ENCODE results near the gene MALT1.

DNA sequence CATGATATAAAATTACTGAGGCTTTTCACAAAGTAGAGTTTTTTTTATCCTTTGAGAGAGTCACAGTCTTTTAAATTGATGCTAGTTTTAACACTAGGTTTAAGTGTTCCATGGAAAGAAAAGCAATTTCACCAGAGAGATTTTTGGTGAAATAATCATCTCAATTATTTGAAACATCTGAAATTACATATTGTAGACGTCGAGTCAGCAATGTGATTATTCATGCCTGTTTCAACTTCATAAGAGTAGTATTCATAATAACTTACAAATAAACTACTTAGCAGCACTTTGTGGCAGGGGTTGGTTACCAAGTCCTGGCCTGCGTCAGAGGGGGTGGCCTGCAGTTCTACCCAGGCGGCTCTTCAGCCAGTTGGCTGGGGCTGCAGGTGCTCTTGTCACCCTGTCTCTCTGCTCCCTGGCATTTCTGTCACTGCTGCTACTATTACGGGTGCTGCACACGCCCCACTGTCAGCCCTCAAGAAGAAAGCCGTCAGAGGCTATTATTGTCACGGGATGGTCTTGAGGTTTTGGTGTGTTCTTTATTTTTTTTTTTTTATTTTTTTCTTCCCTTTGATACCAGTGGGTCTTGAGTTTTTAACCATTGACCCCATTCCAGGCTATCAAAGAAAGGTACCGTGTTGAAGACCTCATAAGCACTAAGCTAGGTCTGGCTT, 50.4 kb downstream of the MALT1 start:
- TF ChIP-seq, protein P1, sequence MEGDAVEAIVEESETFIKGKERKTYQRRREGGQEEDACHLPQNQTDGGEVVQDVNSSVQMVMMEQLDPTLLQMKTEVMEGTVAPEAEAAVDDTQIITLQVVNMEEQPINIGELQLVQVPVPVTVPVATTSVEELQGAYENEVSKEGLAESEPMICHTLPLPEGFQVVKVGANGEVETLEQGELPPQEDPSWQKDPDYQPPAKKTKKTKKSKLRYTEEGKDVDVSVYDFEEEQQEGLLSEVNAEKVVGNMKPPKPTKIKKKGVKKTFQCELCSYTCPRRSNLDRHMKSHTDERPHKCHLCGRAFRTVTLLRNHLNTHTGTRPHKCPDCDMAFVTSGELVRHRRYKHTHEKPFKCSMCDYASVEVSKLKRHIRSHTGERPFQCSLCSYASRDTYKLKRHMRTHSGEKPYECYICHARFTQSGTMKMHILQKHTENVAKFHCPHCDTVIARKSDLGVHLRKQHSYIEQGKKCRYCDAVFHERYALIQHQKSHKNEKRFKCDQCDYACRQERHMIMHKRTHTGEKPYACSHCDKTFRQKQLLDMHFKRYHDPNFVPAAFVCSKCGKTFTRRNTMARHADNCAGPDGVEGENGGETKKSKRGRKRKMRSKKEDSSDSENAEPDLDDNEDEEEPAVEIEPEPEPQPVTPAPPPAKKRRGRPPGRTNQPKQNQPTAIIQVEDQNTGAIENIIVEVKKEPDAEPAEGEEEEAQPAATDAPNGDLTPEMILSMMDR (IDR thresholded peaks at IDR 0.05), result no peak
- TF ChIP-seq POLR2A (IDR thresholded peaks at IDR 0.05), result no peak
